Colonic mucosa (tissue), 4 donors: ENCODE measurements around the gene PKNOX2. TPM values are rescaled to one million over a fixed set of nuclear protein-coding genes. Genes with fewer than 3 reads are reported as not detected.

ENCODE experiments used
- DNase-seq: peaks from one replicate; pipeline ENCODE4 v3.0.0-alpha.2; 2020
- H3K27ac ChIP-seq: fragments of 200-600 bp; one replicate; pipeline ENCODE4 v1.8.0; 2021
- H3K27me3 ChIP-seq: fragments of 200-600 bp; one replicate; pipeline ENCODE4 v1.8.0; 2021
- H3K36me3 ChIP-seq: fragments of 200-600 bp; one replicate; pipeline ENCODE4 v1.8.0; 2021
- H3K4me1 ChIP-seq: fragments of 200-600 bp; one replicate; pipeline ENCODE4 v1.8.0; 2021; ENCODE audit warnings: mild to moderate bottlenecking
- H3K4me3 ChIP-seq: fragments of 200-600 bp; one replicate; pipeline ENCODE4 v1.8.0; 2021
- H3K9ac ChIP-seq, 2 donors: one replicate each; pipeline ENCODE4 v1.7.0; 2013; ENCODE audit warnings: control low read depth in 2 of 2, low read depth in 2 of 2, low read length in 2 of 2
- H3K9me3 ChIP-seq: fragments of 200-600 bp; one replicate; pipeline ENCODE4 v1.8.0; 2021
- intact Hi-C: fragments of 100-400 bp; cut with DNase I; formaldehyde crosslinking; loops from one replicate; pipeline ENCODE4 v1.14.1; 2022
- total RNA-seq, 2 donors: library from RNA; stranded (reverse); fragmentation: NEBNext Ultra II Directional in 1 of 2; extraction: Animal tissue kit (Norgen Biotek cat#: 25700) in 1 of 2; gene quantifications; one replicate each; pipeline ENCODE4 v1.2.1, GENCODE V29; 2021
- TF ChIP-seq, protein P1 (sequence below): fragments of 200-600 bp; IDR thresholded peaks from one replicate; pipeline ENCODE4 v1.8.0; 2022; ENCODE audit warnings: antibody characterized with exemption, mild to moderate bottlenecking
- donor health status: healthy.
- donor health status: DM: no; HTN: no; CAD: no.
- donor health status: DM: no; HTN: no; CAD: no.

PKNOX2 gene
- total RNA-seq, 2 donors from 2014 or later = 0.52 to 1.3 TPM

DNA sequence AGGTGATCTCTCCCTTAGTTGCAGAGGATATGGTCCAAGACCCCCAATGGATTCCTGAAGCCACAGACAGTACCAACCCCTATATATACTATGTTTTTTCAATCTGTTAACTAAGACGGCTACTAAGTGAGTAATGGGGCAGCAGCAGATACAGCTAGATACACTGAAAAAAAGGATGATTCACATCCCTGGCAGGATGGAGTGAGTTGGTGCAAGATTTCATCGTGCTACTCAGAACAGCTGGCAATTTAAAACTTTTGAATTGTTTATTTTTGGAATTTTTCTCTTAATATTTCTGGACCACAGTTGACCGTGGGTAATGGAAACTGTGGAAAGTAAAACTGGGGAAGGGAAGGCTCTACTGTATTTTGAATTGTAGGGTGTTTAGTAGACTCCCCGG is 36.1 kb upstream of the PKNOX2 start:
- DNase-seq = no peak
- intact Hi-C loops = no loop called here
- TF ChIP-seq, protein P1, sequence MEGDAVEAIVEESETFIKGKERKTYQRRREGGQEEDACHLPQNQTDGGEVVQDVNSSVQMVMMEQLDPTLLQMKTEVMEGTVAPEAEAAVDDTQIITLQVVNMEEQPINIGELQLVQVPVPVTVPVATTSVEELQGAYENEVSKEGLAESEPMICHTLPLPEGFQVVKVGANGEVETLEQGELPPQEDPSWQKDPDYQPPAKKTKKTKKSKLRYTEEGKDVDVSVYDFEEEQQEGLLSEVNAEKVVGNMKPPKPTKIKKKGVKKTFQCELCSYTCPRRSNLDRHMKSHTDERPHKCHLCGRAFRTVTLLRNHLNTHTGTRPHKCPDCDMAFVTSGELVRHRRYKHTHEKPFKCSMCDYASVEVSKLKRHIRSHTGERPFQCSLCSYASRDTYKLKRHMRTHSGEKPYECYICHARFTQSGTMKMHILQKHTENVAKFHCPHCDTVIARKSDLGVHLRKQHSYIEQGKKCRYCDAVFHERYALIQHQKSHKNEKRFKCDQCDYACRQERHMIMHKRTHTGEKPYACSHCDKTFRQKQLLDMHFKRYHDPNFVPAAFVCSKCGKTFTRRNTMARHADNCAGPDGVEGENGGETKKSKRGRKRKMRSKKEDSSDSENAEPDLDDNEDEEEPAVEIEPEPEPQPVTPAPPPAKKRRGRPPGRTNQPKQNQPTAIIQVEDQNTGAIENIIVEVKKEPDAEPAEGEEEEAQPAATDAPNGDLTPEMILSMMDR = no peak
- Histone ChIP-seq H3K27me3 (no peaks in the 10 kb centered on the region), H3K36me3 (no peaks in the 10 kb centered on the region), H3K27ac (no peak overlapping the region), H3K4me1 (no peaks in the 10 kb centered on the region), H3K4me3 (no peak overlapping the region), H3K9me3 (no peaks in the 10 kb centered on the region), H3K9ac (no peak overlapping the region)

DNA sequence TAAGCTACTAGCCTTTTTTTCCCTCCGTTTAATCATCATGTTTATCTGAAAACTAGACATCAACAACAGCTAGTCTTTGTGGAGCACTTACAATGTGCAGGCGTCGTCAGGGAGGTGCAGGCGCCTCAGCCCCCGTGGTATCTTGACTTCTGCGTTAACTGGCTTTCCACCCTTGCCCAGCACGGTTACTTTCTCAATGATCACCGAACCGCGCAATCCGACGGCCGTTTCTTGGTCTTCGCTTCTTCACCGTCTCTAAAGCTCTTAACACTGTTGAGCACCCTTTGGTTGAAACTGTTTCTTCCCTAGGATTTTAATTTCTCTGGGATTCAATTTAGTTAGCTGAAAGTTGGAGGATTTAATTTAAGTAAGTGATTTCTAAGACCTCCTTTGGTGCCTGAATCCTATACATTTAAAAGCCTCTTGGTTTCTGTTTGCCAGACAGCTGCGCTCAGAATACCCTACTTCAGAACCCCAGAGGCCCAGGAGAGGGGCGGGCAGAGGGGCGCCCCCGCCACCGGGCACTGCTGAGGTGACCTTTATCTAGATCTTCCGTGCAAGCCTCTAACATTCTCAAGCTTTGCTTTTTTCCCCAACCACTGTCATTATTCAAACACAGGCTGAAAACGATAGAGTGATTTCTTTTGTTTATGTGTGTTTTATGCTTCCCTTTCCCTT is 35.1 kb upstream of the PKNOX2 start:
- intact Hi-C loops = no loop called here
- Histone ChIP-seq H3K9me3 (no peaks in the 10 kb centered on the region), H3K36me3 (no peaks in the 10 kb centered on the region), H3K27me3 (no peaks in the 10 kb centered on the region), H3K4me1 (no peaks in the 10 kb centered on the region), H3K9ac (no peak overlapping the region), H3K4me3 (no peak overlapping the region), H3K27ac (no peak overlapping the region)
- DNase-seq = no peak
- TF ChIP-seq, protein P1 = no peak

DNA sequence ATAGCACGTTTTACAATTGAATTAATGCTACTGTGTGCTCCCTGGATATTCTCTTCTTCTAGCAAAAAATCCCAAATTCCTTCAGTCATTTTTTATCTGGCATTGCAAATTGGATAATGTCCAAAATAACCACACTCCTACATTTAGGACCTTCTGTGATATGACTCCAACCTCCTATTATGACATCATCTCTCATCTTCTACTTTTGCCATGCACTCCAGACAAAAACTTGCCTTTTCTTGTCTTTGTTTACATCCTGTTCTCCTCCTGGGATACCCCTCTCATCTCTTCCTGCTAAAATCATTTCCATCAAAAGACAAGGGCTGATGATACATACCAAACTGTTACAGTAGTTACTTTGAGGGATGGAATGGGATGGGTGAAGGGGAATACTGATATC is 32.5 kb upstream of the PKNOX2 start:
- intact Hi-C loops = no loop called here
- TF ChIP-seq, protein P1 = no peak
- H3K36me3 ChIP-seq = no peaks in the 10 kb centered on the region
- H3K4me3 ChIP-seq = no peak overlapping the region
- no peaks in the 10 kb centered on the region for H3K27me3 ChIP-seq
- no peaks in the 10 kb centered on the region for H3K4me1 ChIP-seq
- no peak overlapping the region for H3K27ac ChIP-seq
- DNase-seq = no peak
- no peak overlapping the region for H3K9ac ChIP-seq
- no peaks in the 10 kb centered on the region for H3K9me3 ChIP-seq

DNA sequence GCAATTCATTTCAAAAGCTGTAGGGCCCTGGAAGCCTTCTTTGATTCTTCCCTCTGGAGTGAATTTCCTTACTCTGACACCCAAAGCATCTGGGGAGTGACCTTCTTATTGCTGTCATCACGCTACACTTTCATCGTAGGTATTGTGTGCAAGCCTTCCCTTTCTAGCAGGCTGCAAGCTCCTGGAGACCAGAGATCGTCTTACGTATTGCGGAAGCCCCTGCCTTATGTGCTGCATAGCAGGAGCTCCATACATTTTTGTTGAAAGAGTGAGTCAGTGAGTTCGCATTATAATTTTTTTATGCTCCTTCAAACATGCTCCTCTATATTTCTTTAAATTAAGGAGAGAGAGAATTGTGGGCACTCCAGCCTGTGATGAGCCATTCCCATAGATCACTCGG is 32.0 kb upstream of the PKNOX2 start:
- Histone ChIP-seq H3K4me1 (no peaks in the 10 kb centered on the region), H3K9ac (no peak overlapping the region), H3K36me3 (no peaks in the 10 kb centered on the region), H3K27me3 (no peaks in the 10 kb centered on the region), H3K9me3 (no peaks in the 10 kb centered on the region), H3K4me3 (no peak overlapping the region), H3K27ac (no peak overlapping the region)
- intact Hi-C loops = no loop called here
- DNase-seq = no peak
- TF ChIP-seq, protein P1 = no peak

DNA sequence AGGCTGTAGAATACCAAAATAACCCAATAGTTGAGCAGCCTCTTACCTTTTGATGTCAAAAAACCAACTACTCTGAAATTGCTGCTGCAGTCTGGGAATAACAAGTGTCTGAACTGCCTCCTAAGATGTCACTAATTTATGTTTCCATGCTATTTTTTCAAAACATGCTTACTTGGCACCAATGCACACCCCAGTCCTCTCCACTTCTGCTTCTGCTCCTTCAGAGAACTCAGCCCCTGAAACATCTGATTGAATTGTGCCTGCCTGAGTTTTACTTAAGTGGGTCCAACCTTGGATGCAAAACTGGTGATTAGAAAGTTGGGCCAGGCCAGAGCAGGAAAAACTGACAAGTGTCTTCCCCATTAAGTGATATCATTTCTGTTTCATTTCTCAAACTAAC is 28.6 kb upstream of the PKNOX2 start:
- Histone ChIP-seq H3K27me3 (no peaks in the 10 kb centered on the region), H3K4me3 (no peak overlapping the region), H3K36me3 (no peaks in the 10 kb centered on the region), H3K9me3 (no peaks in the 10 kb centered on the region), H3K27ac (no peak overlapping the region), H3K4me1 (no peaks in the 10 kb centered on the region), H3K9ac (no peak overlapping the region)
- TF ChIP-seq, protein P1 = no peak
- intact Hi-C loops = no loop called here
- DNase-seq = no peak
